Peyer's patch (tissue), 4 donors: Measurements from ENCODE around the gene NUDT22.

Experiments
- CTCF ChIP-seq, 6 experiments: fragments of 450-650 bp in 4 of 6; fragments of 200-600 bp in 2 of 6; sonication (generic) in 1 of 6; IDR thresholded peaks; one replicate each; pipeline ENCODE4 v1.5.1; 2017 to 2019; ENCODE audit warnings: antibody characterized with exemption in 6 of 6, mild to moderate bottlenecking in 3 of 6, moderate library complexity in 1 of 6
- POLR2A ChIP-seq, 2 donors: fragments of 450-650 bp; IDR thresholded peaks; one replicate each; pipeline ENCODE4 v1.5.1; 2017; ENCODE audit warnings: antibody characterized with exemption in 2 of 2, mild to moderate bottlenecking in 2 of 2, moderate library complexity in 2 of 2

DNA sequence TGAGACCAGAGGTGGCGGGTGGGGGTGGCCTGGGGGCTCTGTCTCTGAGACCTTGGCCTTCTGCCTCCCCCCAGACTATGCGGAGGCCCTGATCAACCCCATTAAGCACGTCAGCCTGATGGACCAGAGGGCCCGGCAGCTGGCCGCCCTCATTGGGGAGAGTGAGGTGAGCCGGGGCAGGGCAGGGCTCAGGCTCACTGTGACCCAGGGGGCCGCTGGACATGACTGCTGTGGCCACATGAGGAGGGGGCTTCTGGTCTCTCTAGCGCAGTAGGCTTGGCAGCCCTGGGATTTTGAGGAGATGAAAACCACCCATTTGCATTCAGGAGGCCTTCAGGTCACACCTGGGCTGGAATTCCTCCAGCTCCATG is 37.9 kb downstream of the NUDT22 start:
- no peak for TF ChIP-seq POLR2A (IDR thresholded peaks at IDR 0.05)
- TF ChIP-seq CTCF (IDR thresholded peaks at IDR 0.05) = no peak
